K562 (cell line): ENCODE measurements around the gene HSBP1L1. TPM values are rescaled to one million over a fixed set of nuclear protein-coding genes. Genes with fewer than 3 reads are reported as not detected.
A peak's percentile ranks its signal among the peaks of the same experiment; 100 is the strongest.

Source experiments
- ATAC-seq: fragments of 200-7000 bp; cut with Tn5 transposase; 3 replicates; pipeline ENCODE4 v1.9.1; 2020; ENCODE audit warnings: moderate library complexity
- BruUV-seq: library from RNA; stranded (reverse); fragments of 400-500 nt; replicated peaks from 2 replicates; lab custom pipeline; 2021; lab: Mats Ljungman, UMichigan
- CTCF ChIA-PET: fragments of 300-600 bp; formaldehyde crosslinking; extraction: SDS; loops from one replicate; lab custom pipeline; 2021; ENCODE audit warnings: low intra/inter-chr PET ratio; lab: Yijun Ruan, JAX
- POLR2A ChIA-PET: fragments of 300-600, 350-650 bp; sonication (Branson Sonifier 250); formaldehyde crosslinking; extraction: SDS; loops from one replicate; lab custom pipeline; 2021; ENCODE audit warnings: antibody characterized with exemption, inconsistent platforms; lab: Yijun Ruan, JAX
- DNase-seq, 4 experiments: peaks; one replicate each; pipeline versions ENCODE4 v3.0.0 to v3.0.0-alpha.2; 2011 to 2018; ENCODE audit warnings: low spot score in 3 of 4, mixed read lengths in 3 of 4; ENCODE audit errors: extremely low read depth in 1 of 4
- FAIRE-seq: peaks from 2 replicates; lab custom pipeline; 2011; peaks lifted over from hg19 to GRCh38; lab: Jason Lieb, UNC
- H2AFZ ChIP-seq: 2 replicates; pipeline ENCODE4 v1.6.0; 2011; ENCODE audit warnings: low read depth, low read length, control low read depth, inconsistent platforms
- H3K27ac ChIP-seq: fragments of 200-600 bp; 3 replicates; pipeline ENCODE4 v1.8.0; 2011; ENCODE audit warnings: low read depth, mild to moderate bottlenecking, control low read depth, inconsistent platforms, low read length, moderate library complexity, mixed read lengths; ENCODE audit errors: extremely low read depth
- H3K27me3 ChIP-seq, 2 experiments: fragments of 300-600 bp in 1 of 2; 2 replicates in 1 of 2; 3 replicates in 1 of 2; pipeline versions ENCODE4 v1.6.0 to v1.8.0; 2011; ENCODE audit warnings: inconsistent platforms in 2 of 2, low read length in 2 of 2, mild to moderate bottlenecking in 1 of 2, mixed read lengths in 1 of 2, moderate library complexity in 1 of 2; ENCODE audit not compliant: control insufficient read depth in 2 of 2, insufficient read depth in 2 of 2
- H3K36me3 ChIP-seq: fragments of 300-600 bp; 3 replicates; pipeline ENCODE4 v1.8.0; 2011; ENCODE audit warnings: mild to moderate bottlenecking, low read length, inconsistent platforms; ENCODE audit not compliant: control insufficient read depth, insufficient read depth
- H3K4me1 ChIP-seq, 2 experiments: fragments of 200-600 bp in 1 of 2; replicated peaks in 1 of 2; 2 replicates in 1 of 2; 3 replicates in 1 of 2; pipeline versions ENCODE4 v1.5.1 to v1.8.0; 2011; ENCODE audit warnings: inconsistent platforms in 2 of 2, low read length in 2 of 2, mild to moderate bottlenecking in 1 of 2, mixed read lengths in 1 of 2, moderate library complexity in 1 of 2; ENCODE audit not compliant: control insufficient read depth in 2 of 2, insufficient read depth in 2 of 2
- H3K4me2 ChIP-seq: 2 replicates; pipeline ENCODE4 v1.6.1; 2011; ENCODE audit warnings: low read length, control low read depth, inconsistent platforms, mixed read lengths; ENCODE audit not compliant: insufficient read depth
- H3K4me3 ChIP-seq: fragments of 200-600 bp; sonication (generic), shearing (Covaris generic); 2 replicates; pipeline ENCODE4 v1.5.1; 2016; ENCODE audit warnings: control low read depth, inconsistent platforms
- H3K79me2 ChIP-seq: fragments of 200-600 bp; 3 replicates; pipeline ENCODE4 v1.8.0; 2011; ENCODE audit warnings: low read length, inconsistent platforms; ENCODE audit not compliant: control insufficient read depth, insufficient read depth
- H3K9ac ChIP-seq, 2 experiments: 2 replicates each; pipeline versions ENCODE4 v1.6.0 to v1.6.1; 2011; ENCODE audit warnings: low read depth in 2 of 2, low read length in 2 of 2, control low read depth in 1 of 2, inconsistent platforms in 1 of 2, mild to moderate bottlenecking in 1 of 2, mixed read lengths in 1 of 2; ENCODE audit not compliant: insufficient read depth in 1 of 2
- H3K9me1 ChIP-seq: one replicate; pipeline ENCODE4 v1.6.0; 2011; ENCODE audit warnings: inconsistent platforms, mild to moderate bottlenecking, low read length, moderate library complexity; ENCODE audit not compliant: control insufficient read depth, insufficient read depth
- H3K9me3 ChIP-seq: replicated peaks from 2 replicates; pipeline ENCODE4 v1.5.1; 2011; ENCODE audit warnings: low read depth, low read length, inconsistent platforms; ENCODE audit not compliant: control insufficient read depth, insufficient read depth
- H4K20me1 ChIP-seq: replicated peaks from 2 replicates; pipeline ENCODE4 v1.6.1; 2011; ENCODE audit warnings: low read length, inconsistent platforms, mixed read lengths; ENCODE audit not compliant: control insufficient read depth, insufficient read depth
- CBFA2T3 ChIP-seq: fragments of 450-650 bp; IDR thresholded peaks from 2 replicates; pipeline ENCODE4 v1.6.1; 2017
- CHD1 ChIP-seq: fragments of 200-600 bp; sonication (generic); IDR thresholded peaks from one replicate; pipeline ENCODE4 v1.6.1; 2012; ENCODE audit warnings: mild to moderate bottlenecking, moderate library complexity, low read length, inconsistent platforms
- FOXA3 ChIP-seq, 2 experiments: fragments of 450-650 bp in 1 of 2; sonication (generic) in 1 of 2; formaldehyde crosslinking; IDR thresholded peaks in 1 of 2; conservative IDR thresholded peaks in 1 of 2; 2 replicates each; pipeline versions ENCODE4 v1.4.0 to v1.8.0; 2020 to 2022; ENCODE audit warnings: mild to moderate bottlenecking in 2 of 2, missing genetic modification reagents in 1 of 2
- MED1 ChIP-seq: sonication (generic); formaldehyde crosslinking; IDR thresholded peaks from 2 replicates; pipeline ENCODE4 v1.8.1; 2023; ENCODE audit warnings: missing genetic modification reagents, borderline replicate concordance
- NCOR1 ChIP-seq: fragments of 450-650 bp; IDR thresholded peaks from 2 replicates; pipeline ENCODE4 v1.6.1; 2016; ENCODE audit warnings: mild to moderate bottlenecking, moderate library complexity
- RBM17 ChIP-seq: fragments of 200-400 bp; formaldehyde crosslinking; IDR thresholded peaks from 2 replicates; pipeline ENCODE4 v1.6.1; 2017; ENCODE audit warnings: low read depth, mild to moderate bottlenecking, low read length, borderline replicate concordance
- SAFB2 ChIP-seq: fragments of 200-400 bp; formaldehyde crosslinking; IDR thresholded peaks from 2 replicates; pipeline ENCODE4 v1.6.1; 2018; ENCODE audit warnings: borderline replicate concordance, low read length, low read depth, moderate library complexity; ENCODE audit not compliant: severe bottlenecking
- SMAD4 ChIP-seq: fragments of 250-450 bp; sonication (Bioruptor Pico); conservative IDR thresholded peaks from 2 replicates; pipeline ENCODE4 v1.8.0; 2021; ENCODE audit warnings: inconsistent platforms, mild to moderate bottlenecking, moderate library complexity
- SRSF7 ChIP-seq: fragments of 200-400 bp; formaldehyde crosslinking; optimal IDR thresholded peaks from 2 replicates; pipeline ENCODE3; 2017; ENCODE audit warnings: mild to moderate bottlenecking, low read depth, low read length
- TAF1 ChIP-seq: IDR thresholded peaks from 2 replicates; pipeline ENCODE4 v1.6.1; 2011; ENCODE audit warnings: mild to moderate bottlenecking, low read length, moderate library complexity; ENCODE audit not compliant: insufficient read depth, control insufficient read depth, severe bottlenecking; ENCODE audit errors: extremely low read depth
- TARDBP ChIP-seq: fragments of 450-650 bp; IDR thresholded peaks from 2 replicates; pipeline ENCODE4 v1.6.1; 2016
- TEAD4 ChIP-seq, 2 experiments: sonication (generic) in 1 of 2; formaldehyde crosslinking in 1 of 2; IDR thresholded peaks; 2 replicates each; pipeline versions ENCODE4 v1.6.1 to v1.8.0; 2012 to 2022; ENCODE audit warnings: borderline replicate concordance in 1 of 2, inconsistent platforms in 1 of 2, low read length in 1 of 2, mild to moderate bottlenecking in 1 of 2, missing genetic modification reagents in 1 of 2
- TOE1 ChIP-seq, 2 experiments: fragments of 450-650 bp in 1 of 2; sonication (generic) in 1 of 2; formaldehyde crosslinking in 1 of 2; IDR thresholded peaks; 2 replicates each; pipeline versions ENCODE4 v1.7.1 to v1.8.0; 2016 to 2022; ENCODE audit warnings: borderline replicate concordance in 2 of 2, mild to moderate bottlenecking in 2 of 2, antibody characterized with exemption in 1 of 2, inconsistent platforms in 1 of 2, low read depth in 1 of 2, missing genetic modification reagents in 1 of 2, moderate library complexity in 1 of 2
- ZNF263 ChIP-seq: sonication (generic); formaldehyde crosslinking; IDR thresholded peaks from 2 replicates; pipeline ENCODE4 v1.8.0; 2022; ENCODE audit warnings: mild to moderate bottlenecking, missing genetic modification reagents, borderline replicate concordance
- ZNF57 ChIP-seq: fragments of 450-650 bp; formaldehyde crosslinking; IDR thresholded peaks from 2 replicates; pipeline ENCODE4 v1.4.0; 2020; ENCODE audit warnings: mild to moderate bottlenecking, moderate library complexity
- ZNF589 ChIP-seq: fragments of 200-800 bp; sonication (Bioruptor generic); IDR thresholded peaks from 2 replicates; pipeline ENCODE4 v1.6.1; 2016; ENCODE audit warnings: low read depth, missing genetic modification characterization, missing compliant biosample characterization
- WGBS: fragments of 100-300 bp; shearing (Covaris generic); methylation state at CpG from one replicate; pipeline ENCODE4 v1.1.6; 2016; ENCODE audit warnings: low coverage, mixed read lengths; ENCODE audit not compliant: insufficient coverage; ENCODE audit errors: missing lambda C conversion rate; 5-methylcytosine and 5-hydroxymethylcytosine counted together
- in situ Hi-C: fragments of 300-500 bp; cut with MboI; formaldehyde crosslinking; loops from 4 replicates; pipeline ENCODE4 v1.15.0; 2018; ENCODE audit warnings: inconsistent platforms, mixed read lengths
- intact Hi-C: fragments of 100-400 bp; cut with micrococcal nuclease; formaldehyde crosslinking; loops from 2 replicates; pipeline ENCODE4 v1.14.2; 2022
- polyA plus RNA-seq, 8 experiments: library from polyadenylated mRNA; depleted of rRNA in 4 of 8; stranded (reverse) in 5 of 8; unstranded in 3 of 8; fragments of >200 nt; fragmentation: Nextera tagmentation in 2 of 8; fragmentation: Illumina TruSeq in 1 of 8; extraction: Ambion mirVana in 2 of 8; extraction: Trizol in 1 of 8; gene quantifications; 2 replicates each; pipeline versions ENCODE4 v1.2.1 to v1.2.3, GENCODE V29; 2011 to 2014; ENCODE audit warnings: inconsistent platforms in 1 of 8, missing spikeins in 1 of 8
- total RNA-seq, 7 experiments: library from RNA; depleted of rRNA in 6 of 7; stranded (reverse); fragments of >200 nt in 6 of 7; fragmentation: Illumina TruSeq in 2 of 7; extraction: Trizol in 2 of 7; gene quantifications; 2 replicates each; pipeline versions ENCODE4 v1.2.1 to v1.2.3, GENCODE V29; 2011 to 2021; ENCODE audit warnings: low replicate concordance in 1 of 7
- TF ChIP-seq, protein P1 (sequence below): fragments of 250-450 bp; sonication (Bioruptor Pico); IDR thresholded peaks from 2 replicates; pipeline ENCODE4 v1.5.0; 2021
- TF ChIP-seq, protein P2 (sequence below), 2 experiments: fragments of 450-650 bp; conservative IDR thresholded peaks; 2 replicates each; pipeline ENCODE4 v1.6.1; 2017; ENCODE audit warnings: mild to moderate bottlenecking in 2 of 2, moderate library complexity in 2 of 2

The HSBP1L1 gene
- total and polyA plus RNA-seq, 9 of the 15 experiments (the other 6 are each of a cell fraction or from before 2014, with no cell fraction given): 0.24 to 0.36 TPM; not detected in 7

DNA sequence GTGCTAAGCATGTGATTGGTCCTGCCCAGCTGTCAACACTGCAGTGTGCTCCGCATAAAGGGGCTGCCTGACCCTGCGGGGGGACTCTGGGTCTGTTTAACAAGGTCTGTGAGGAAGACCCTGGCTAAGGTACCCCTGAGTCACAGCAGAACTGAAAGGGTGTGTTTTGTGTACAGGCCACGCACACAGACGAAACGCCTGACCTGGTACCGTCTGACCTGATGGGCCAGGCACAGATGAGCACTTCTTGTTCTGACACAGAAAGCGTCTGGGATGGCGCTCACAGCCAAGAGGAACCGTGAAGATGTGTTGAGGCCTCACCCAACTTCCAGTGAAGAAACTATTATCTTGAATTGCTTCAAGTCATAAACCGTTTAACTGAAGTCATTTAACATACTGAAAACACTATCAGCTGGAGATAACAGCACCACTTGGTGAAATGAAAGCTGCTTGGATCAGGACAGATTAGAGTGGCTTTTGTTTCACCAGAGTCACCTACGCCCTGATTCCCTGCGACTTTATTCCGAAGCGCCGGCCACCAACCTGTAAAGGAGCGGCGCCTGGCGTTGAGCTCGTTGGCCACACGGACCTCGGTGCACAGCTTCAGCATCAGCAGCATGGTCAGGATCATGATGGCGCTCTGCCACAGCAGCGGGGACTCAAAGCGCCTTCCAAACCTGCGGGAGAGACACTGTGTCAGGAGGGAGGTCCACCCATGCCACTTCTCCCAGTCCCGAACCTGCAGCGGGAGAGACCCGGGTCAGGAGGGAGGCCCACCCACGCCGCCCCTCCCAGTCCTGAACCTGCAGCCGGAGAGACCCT lies 21.4 kb upstream of the HSBP1L1 start:
- H3K4me2 ChIP-seq: no peak overlapping the region
- H3K4me3 ChIP-seq: no peak overlapping the region
- H3K27me3 ChIP-seq: no peaks in the 10 kb centered on the region
- no peak overlapping the region; a peak in 1 of 4 replicates for H3K9ac ChIP-seq
- intact Hi-C loops (no loop called here), in situ Hi-C loops (no loop called here)
- H3K36me3 ChIP-seq: peaks cover 4% of the 10 kb centered on the region
- peaks cover 16% of the 10 kb centered on the region for H4K20me1 ChIP-seq
- POLR2A ChIA-PET: interaction anchor here (0.6 to 1.0 kb wide), 3 partner anchors 9 to 24 kb away, joined by 3 to 4 read pairs (median 3); partner anchors contain the start of gene SLC66A2
- no peaks in the 10 kb centered on the region for H3K9me1 ChIP-seq
- H3K4me1 ChIP-seq: peaks cover 6 to 37% of the 10 kb centered on the region in 2 experiments; a peak in 4 of 5 replicates
- FAIRE-seq (no peak), ATAC-seq (no peak), DNase-seq (peak in 1 of 4 experiments; percentile 16)
- no peaks in the 10 kb centered on the region for H3K9me3 ChIP-seq
- WGBS: 58% methylated on average over 23 of the region's 31 CpGs
- H3K79me2 ChIP-seq: no peaks in the 10 kb centered on the region
- no peak overlapping the region for H3K27ac ChIP-seq
- no peak overlapping the region for H2AFZ ChIP-seq
- CTCF ChIA-PET: no interaction called here
- no TSS peak for BruUV-seq
- TF ChIP-seq ZNF57 (CRISPR knock-in tag) (no peak), TEAD4 (IDR thresholded peaks at IDR 0.05; ENCODE audit: low read length) (0 out of 2 replicates have a peak, but pooled peaks have one; percentile 30), TEAD4 (CRISPR knock-in tag; IDR thresholded peaks at IDR 0.05; ENCODE audit: borderline replicate concordance) (no peak), ZNF589 (CRISPR knock-in tag) (no peak), SMAD4 (CRISPR knock-in tag) (no peak), RBM17 (no peak), TARDBP (no peak), NCOR1 (peak; percentile 38; the same call in 1 of the 2 replicates), MED1 (CRISPR knock-in tag) (no peak), TAF1 (no peak), CBFA2T3 (peak; percentile 66), SRSF7 (no peak), CHD1 (no peak), ZNF263 (CRISPR knock-in tag) (no peak), TOE1 (IDR thresholded peaks at IDR 0.05; ENCODE audit: borderline replicate concordance) (no peak), TOE1 (CRISPR knock-in tag; IDR thresholded peaks at IDR 0.05; ENCODE audit: borderline replicate concordance, low read depth) (no peak), FOXA3 (CRISPR knock-in tag; conservative IDR thresholded peaks at IDR 0.05 in 1 of 2, IDR thresholded peaks at IDR 0.05 in 1 of 2) (no peak), SAFB2 (no peak)
- TF ChIP-seq, protein P1, sequence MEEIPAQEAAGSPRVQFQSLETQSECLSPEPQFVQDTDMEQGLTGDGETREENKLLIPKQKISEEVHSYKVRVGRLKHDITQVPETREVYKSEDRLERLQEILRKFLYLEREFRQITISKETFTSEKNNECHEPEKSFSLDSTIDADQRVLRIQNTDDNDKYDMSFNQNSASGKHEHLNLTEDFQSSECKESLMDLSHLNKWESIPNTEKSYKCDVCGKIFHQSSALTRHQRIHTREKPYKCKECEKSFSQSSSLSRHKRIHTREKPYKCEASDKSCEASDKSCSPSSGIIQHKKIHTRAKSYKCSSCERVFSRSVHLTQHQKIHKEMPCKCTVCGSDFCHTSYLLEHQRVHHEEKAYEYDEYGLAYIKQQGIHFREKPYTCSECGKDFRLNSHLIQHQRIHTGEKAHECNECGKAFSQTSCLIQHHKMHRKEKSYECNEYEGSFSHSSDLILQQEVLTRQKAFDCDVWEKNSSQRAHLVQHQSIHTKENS: no peak
- TF ChIP-seq, protein P2, sequence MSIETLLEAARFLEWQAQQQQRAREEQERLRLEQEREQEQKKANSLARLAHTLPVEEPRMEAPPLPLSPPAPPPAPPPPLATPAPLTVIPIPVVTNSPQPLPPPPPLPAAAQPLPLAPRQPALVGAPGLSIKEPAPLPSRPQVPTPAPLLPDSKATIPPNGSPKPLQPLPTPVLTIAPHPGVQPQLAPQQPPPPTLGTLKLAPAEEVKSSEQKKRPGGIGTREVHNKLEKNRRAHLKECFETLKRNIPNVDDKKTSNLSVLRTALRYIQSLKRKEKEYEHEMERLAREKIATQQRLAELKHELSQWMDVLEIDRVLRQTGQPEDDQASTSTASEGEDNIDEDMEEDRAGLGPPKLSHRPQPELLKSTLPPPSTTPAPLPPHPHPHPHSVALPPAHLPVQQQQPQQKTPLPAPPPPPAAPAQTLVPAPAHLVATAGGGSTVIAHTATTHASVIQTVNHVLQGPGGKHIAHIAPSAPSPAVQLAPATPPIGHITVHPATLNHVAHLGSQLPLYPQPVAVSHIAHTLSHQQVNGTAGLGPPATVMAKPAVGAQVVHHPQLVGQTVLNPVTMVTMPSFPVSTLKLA (conservative IDR thresholded peaks at IDR 0.05): no peak
